H1 (cell line): Measurements from ENCODE around the gene OR6M1. TPM values are rescaled to one million over a fixed set of nuclear protein-coding genes. Genes with fewer than 3 reads are reported as not detected.

Source experiments
- CTCF ChIA-PET: fragments of 300-600 bp; sonication (Branson Sonifier 250); formaldehyde crosslinking; loops from one replicate; lab custom pipeline; 2021; ENCODE audit not compliant: partially characterized antibody; lab: Charles Lee
- POLR2A ChIA-PET: fragments of 300-600 bp; sonication (Branson Sonifier 250); formaldehyde crosslinking; loops from one replicate; lab custom pipeline; 2021; ENCODE audit warnings: inconsistent platforms; ENCODE audit not compliant: partially characterized antibody; lab: Charles Lee
- DNase-seq, 2 experiments: peaks; one replicate each; pipeline versions ENCODE4 v3.0.0 to v3.0.0-alpha.2; 2010 to 2022; ENCODE audit warnings: low spot score in 2 of 2, low read depth in 1 of 2, mixed read lengths in 1 of 2
- FAIRE-seq: peaks from 2 replicates; lab custom pipeline; 2011; peaks lifted over from hg19 to GRCh38; lab: Jason Lieb, UNC
- H2AFZ ChIP-seq: 2 replicates; pipeline ENCODE4 v1.8.1; 2012; ENCODE audit warnings: low read length, inconsistent platforms
- H2AK5ac ChIP-seq: 2 replicates; pipeline ENCODE4 v1.6.1; 2013; ENCODE audit warnings: low read depth, low read length
- H2BK120ac ChIP-seq: replicated peaks from 2 replicates; pipeline ENCODE3; 2013; ENCODE audit warnings: low read depth, low read length, inconsistent platforms
- H2BK12ac ChIP-seq: 2 replicates; pipeline ENCODE4 v1.6.1; 2013; ENCODE audit warnings: low read depth, low read length
- H2BK15ac ChIP-seq: 2 replicates; pipeline ENCODE4 v1.6.1; 2013; ENCODE audit warnings: low read length
- H2BK20ac ChIP-seq: 2 replicates; pipeline ENCODE4 v1.6.1; 2013; ENCODE audit warnings: low read length
- H2BK5ac ChIP-seq: 2 replicates; pipeline ENCODE4 v1.6.1; 2013; ENCODE audit warnings: low read depth, low read length
- H3K14ac ChIP-seq: 2 replicates; pipeline ENCODE4 v1.6.1; 2013; ENCODE audit warnings: inconsistent platforms; ENCODE audit not compliant: insufficient read length
- H3K18ac ChIP-seq: 2 replicates; pipeline ENCODE4 v1.6.1; 2013; ENCODE audit warnings: low read length; ENCODE audit errors: extremely low read depth
- H3K23ac ChIP-seq: 2 replicates; pipeline ENCODE4 v1.6.1; 2013; ENCODE audit warnings: inconsistent platforms; ENCODE audit not compliant: insufficient read length
- H3K23me2 ChIP-seq: 2 replicates; pipeline ENCODE4 v1.6.1; 2013; ENCODE audit warnings: low read depth, low read length
- H3K27ac ChIP-seq: 2 replicates; pipeline ENCODE4 v1.6.1; 2011; ENCODE audit warnings: low read depth, low read length, inconsistent platforms
- H3K27me3 ChIP-seq, 4 experiments: replicated peaks in 1 of 4; 1 replicate in 1 of 4; 2 replicates in 3 of 4; pipeline versions ENCODE4 v1.6.1 to v1.8.1; 2011 to 2013; ENCODE audit warnings: low read length in 3 of 4, mild to moderate bottlenecking in 3 of 4, inconsistent platforms in 2 of 4, mixed read lengths in 2 of 4, moderate library complexity in 1 of 4; ENCODE audit not compliant: control insufficient read depth in 3 of 4, insufficient read depth in 3 of 4; ENCODE audit errors: extremely low read depth in 1 of 4
- H3K36me3 ChIP-seq, 4 experiments: 2 replicates each; pipeline versions ENCODE4 v1.6.1 to v1.8.1; 2011 to 2013; ENCODE audit warnings: mild to moderate bottlenecking in 4 of 4, low read length in 3 of 4, moderate library complexity in 2 of 4, control low read depth in 1 of 4, inconsistent platforms in 1 of 4; ENCODE audit not compliant: insufficient read depth in 4 of 4, control insufficient read depth in 2 of 4
- H3K4ac ChIP-seq: replicated peaks from 2 replicates; pipeline ENCODE3; 2013; ENCODE audit warnings: low read length, low read depth, mixed read lengths, inconsistent platforms; ENCODE audit not compliant: insufficient read length
- H3K4me1 ChIP-seq, 4 experiments: replicated peaks in 1 of 4; 1 replicate in 1 of 4; 2 replicates in 3 of 4; pipeline versions ENCODE4 v1.6.1 to v1.8.1; 2011 to 2013; ENCODE audit warnings: low read length in 3 of 4, inconsistent platforms in 2 of 4, mixed read lengths in 1 of 4; ENCODE audit not compliant: insufficient read depth in 4 of 4, control insufficient read depth in 3 of 4
- H3K4me2 ChIP-seq, 2 experiments: 2 replicates each; pipeline versions ENCODE4 v1.6.1 to v1.8.1; 2011 to 2013; ENCODE audit warnings: low read depth in 2 of 2, low read length in 2 of 2, control low read depth in 1 of 2, inconsistent platforms in 1 of 2, mild to moderate bottlenecking in 1 of 2; ENCODE audit not compliant: insufficient read depth in 1 of 2
- H3K4me3 ChIP-seq, 4 experiments: fragments of 200-600, 300-600 bp in 1 of 4; sonication (generic), shearing (Covaris generic), sonication (Bioruptor Twin) in 1 of 4; 2 replicates each; pipeline versions ENCODE4 v1.5.1 to v1.8.1; 2011 to 2016; ENCODE audit warnings: low read length in 4 of 4, low read depth in 3 of 4, control low read depth in 2 of 4, inconsistent platforms in 2 of 4, mild to moderate bottlenecking in 2 of 4, mixed read lengths in 1 of 4, moderate library complexity in 1 of 4; ENCODE audit not compliant: insufficient read depth in 2 of 4; ENCODE audit errors: extremely low read depth in 1 of 4
- H3K56ac ChIP-seq: replicated peaks from 2 replicates; pipeline ENCODE3; 2013; ENCODE audit warnings: low read depth, mild to moderate bottlenecking, mixed read lengths, low read length, inconsistent platforms; ENCODE audit not compliant: insufficient read length
- H3K79me1 ChIP-seq: 2 replicates; pipeline ENCODE4 v1.6.1; 2013; ENCODE audit warnings: low read depth, low read length, control low read depth
- H3K79me2 ChIP-seq, 2 experiments: 2 replicates each; pipeline versions ENCODE4 v1.6.1 to v1.8.1; 2012 to 2013; ENCODE audit warnings: low read length in 2 of 2, mild to moderate bottlenecking in 2 of 2, inconsistent platforms in 1 of 2; ENCODE audit not compliant: insufficient read depth in 2 of 2, control insufficient read depth in 1 of 2
- H3K9ac ChIP-seq, 4 experiments: replicated peaks in 1 of 4; 1 replicate in 1 of 4; 2 replicates in 3 of 4; pipeline versions ENCODE4 v1.6.1 to v1.8.1; 2011 to 2013; ENCODE audit warnings: low read depth in 3 of 4, low read length in 3 of 4, control low read depth in 2 of 4, mild to moderate bottlenecking in 2 of 4, moderate library complexity in 2 of 4, inconsistent platforms in 1 of 4; ENCODE audit errors: extremely low read depth in 1 of 4
- H3K9me3 ChIP-seq, 2 experiments: 2 replicates each; pipeline versions ENCODE4 v1.6.1 to v1.8.1; 2012 to 2013; ENCODE audit warnings: mild to moderate bottlenecking in 2 of 2, moderate library complexity in 2 of 2, control low read depth in 1 of 2, inconsistent platforms in 1 of 2, low read depth in 1 of 2, low read length in 1 of 2, mixed read lengths in 1 of 2; ENCODE audit not compliant: insufficient read depth in 2 of 2
- H4K20me1 ChIP-seq, 2 experiments: replicated peaks in 1 of 2; 2 replicates each; pipeline versions ENCODE3 to v1.8.1; 2011 to 2013; ENCODE audit warnings: inconsistent platforms in 2 of 2, low read length in 2 of 2, mild to moderate bottlenecking in 1 of 2; ENCODE audit not compliant: insufficient read depth in 2 of 2, control insufficient read depth in 1 of 2
- H4K5ac ChIP-seq: 2 replicates; pipeline ENCODE4 v1.6.1; 2013; ENCODE audit warnings: low read length, low read depth, mixed read lengths, inconsistent platforms; ENCODE audit not compliant: insufficient read length
- H4K8ac ChIP-seq: 2 replicates; pipeline ENCODE4 v1.8.0; 2013; ENCODE audit warnings: mild to moderate bottlenecking, moderate library complexity, low read length, inconsistent platforms; ENCODE audit not compliant: insufficient read depth; ENCODE audit errors: extremely low read depth
- H4K91ac ChIP-seq: replicated peaks from 2 replicates; pipeline ENCODE3; 2013; ENCODE audit warnings: low read length, mixed read lengths, inconsistent platforms; ENCODE audit not compliant: insufficient read length
- ASH2L ChIP-seq: fragments of 200-600, 300-600 bp; sonication (generic); IDR thresholded peaks from one replicate; pipeline ENCODE4 v1.7.1; 2017; ENCODE audit warnings: low read length
- CEBPB ChIP-seq: IDR thresholded peaks from 2 replicates; pipeline ENCODE4 v1.6.1; 2012; ENCODE audit warnings: low read depth, low read length
- CTBP2 ChIP-seq: IDR thresholded peaks from 2 replicates; pipeline ENCODE4 v1.7.0; 2011; ENCODE audit warnings: borderline replicate concordance, mild to moderate bottlenecking, moderate library complexity, mixed read lengths, low read length; ENCODE audit not compliant: insufficient read depth, insufficient read length
- CTCF ChIP-seq, 3 experiments: IDR thresholded peaks; 1 replicate in 2 of 3; 2 replicates in 1 of 3; pipeline versions ENCODE4 v1.5.1 to v1.6.1; 2011; ENCODE audit warnings: low read length in 3 of 3, mild to moderate bottlenecking in 3 of 3, inconsistent platforms in 2 of 3, low read depth in 1 of 3, moderate library complexity in 1 of 3; ENCODE audit not compliant: insufficient read depth in 1 of 3; ENCODE audit errors: control extremely low read depth in 1 of 3
- E2F6 ChIP-seq: IDR thresholded peaks from 2 replicates; pipeline ENCODE4 v1.6.1; 2012; ENCODE audit warnings: inconsistent platforms
- GTF2F1 ChIP-seq: IDR thresholded peaks from 2 replicates; pipeline ENCODE4 v1.6.1; 2012; ENCODE audit warnings: low read depth, low read length, improper control_type of control experiment, borderline replicate concordance
- NRF1 ChIP-seq: IDR thresholded peaks from 2 replicates; pipeline ENCODE4 v1.6.1; 2011; ENCODE audit warnings: mild to moderate bottlenecking, low read depth, low read length, improper control_type of control experiment
- RAD21 ChIP-seq, 2 experiments: IDR thresholded peaks in 1 of 2; conservative IDR thresholded peaks in 1 of 2; 2 replicates each; pipeline ENCODE4 v1.6.1; 2011; ENCODE audit warnings: low read depth in 2 of 2, low read length in 2 of 2, improper control_type of control experiment in 1 of 2, inconsistent platforms in 1 of 2, mild to moderate bottlenecking in 1 of 2, moderate library complexity in 1 of 2
- TAF1 ChIP-seq: IDR thresholded peaks from 2 replicates; pipeline ENCODE4 v1.6.1; 2011; ENCODE audit warnings: mild to moderate bottlenecking, low read depth, low read length
- TEAD4 ChIP-seq: IDR thresholded peaks from 2 replicates; pipeline ENCODE4 v1.6.1; 2012; ENCODE audit warnings: low read depth, low read length, inconsistent platforms, mixed read lengths
- YY1 ChIP-seq: IDR thresholded peaks from 2 replicates; pipeline ENCODE4 v1.6.1; 2011; ENCODE audit warnings: low read depth, mild to moderate bottlenecking, low read length
- WGBS, 2 experiments: shearing (Covaris generic) in 1 of 2; methylation state at CpG; one replicate each; pipeline versions ENCODE4 v1.1.6 to v1.1.7; 2013 to 2015; ENCODE audit warnings: low lambda C conversion rate in 2 of 2, mixed read lengths in 2 of 2, inconsistent platforms in 1 of 2, low coverage in 1 of 2, missing lambda C conversion rate in 1 of 2; ENCODE audit not compliant: insufficient replicate concordance in 2 of 2, insufficient coverage in 1 of 2, insufficient read length in 1 of 2; ENCODE audit errors: extremely low coverage in 1 of 2, missing lambda C conversion rate in 1 of 2; 5-methylcytosine and 5-hydroxymethylcytosine counted together
- polyA plus RNA-seq, 7 experiments: library from polyadenylated mRNA; depleted of rRNA in 3 of 7; stranded (reverse) in 5 of 7; unstranded in 2 of 7; fragments of >200 nt in 5 of 7; fragments of 200-250 nt in 2 of 7; gene quantifications; 1 replicate in 5 of 7; 2 replicates in 1 of 7; 4 replicates in 1 of 7; pipeline versions ENCODE4 v1.2.1 to v1.2.3, GENCODE V29; 2011 to 2013; ENCODE audit warnings: missing spikeins in 2 of 7, mixed read lengths in 2 of 7
- total RNA-seq: library from RNA; stranded (reverse); fragmentation: NEBNext Ultra II Directional; extraction: Animal tissue kit (Norgen Biotek cat#: 25700); gene quantifications from 2 replicates; pipeline ENCODE4 v1.2.1, GENCODE V29; 2021

OR6M1 gene
- total and polyA plus RNA-seq, 2 of the 8 experiments (the other 6 are each of a cell fraction or from before 2014, with no cell fraction given): not detected

GRCh38 chr11:123841174-123841573 lies 35.0 kb upstream of the OR6M1 start:
- Histone ChIP-seq H4K8ac (no peak overlapping the region), H2AK5ac (no peak overlapping the region), H3K14ac (no peak overlapping the region), H3K27me3 (no peaks in the 10 kb centered on the region), H3K4me2 (no peak overlapping the region), H3K4me1 (no peaks in the 10 kb centered on the region; a peak in 1 of 7 replicates), H3K23me2 (no peaks in the 10 kb centered on the region), H4K20me1 (no peaks in the 10 kb centered on the region), H3K23ac (no peak overlapping the region), H3K18ac (no peak overlapping the region), H3K56ac (no peak overlapping the region), H3K9ac (no peak overlapping the region), H2BK120ac (no peak overlapping the region), H4K91ac (peak overlapping the region; percentile 20), H3K36me3 (no peaks in the 10 kb centered on the region), H3K79me1 (no peaks in the 10 kb centered on the region), H2BK5ac (no peak overlapping the region), H3K4me3 (no peak overlapping the region), H2BK15ac (no peak overlapping the region), H3K9me3 (no peaks in the 10 kb centered on the region), H3K4ac (no peak overlapping the region), H2AFZ (no peak overlapping the region), H2BK20ac (no peak overlapping the region; the same call in 1 of the 2 replicates), H2BK12ac (no peak overlapping the region), H3K27ac (no peak overlapping the region), H4K5ac (no peak overlapping the region), H3K79me2 (no peaks in the 10 kb centered on the region)
- FAIRE-seq: no peak
- WGBS, 2 experiments: 69% methylated on average over 6 of the region's 6 CpGs; no CpG with 5 or more reads in 1 of the 2 experiments
- no peak for DNase-seq
- POLR2A ChIA-PET: no interaction called here
- CTCF ChIA-PET: no interaction called here
- TF ChIP-seq ASH2L (no peak), TEAD4 (no peak), TAF1 (no peak), YY1 (no peak), NRF1 (no peak), RAD21 (IDR thresholded peaks at IDR 0.05 in 1 of 2, conservative IDR thresholded peaks at IDR 0.05 in 1 of 2; ENCODE audit: low read depth in 2 of 2, low read length in 2 of 2) (no peak), CTBP2 (no peak), CEBPB (no peak), CTCF (IDR thresholded peaks at IDR 0.05; ENCODE audit: control extremely low read depth in 1 of 3, insufficient read depth in 1 of 3, low read depth in 1 of 3, low read length in 3 of 3) (no peak), E2F6 (no peak), GTF2F1 (no peak)
